Measurements from ENCODE around the gene IER2. TPM values are rescaled to one million over a fixed set of nuclear protein-coding genes. Genes with fewer than 3 reads are reported as not detected.

Gene IER2
- total RNA-seq: 10.7 and 14.6 TPM in 2 replicates

GRCh38 chr19:13150187-13150930, at the start of gene IER2, which contains the start of gene STX10:
TSS of gene IER2 (plus strand) at chr19:13150411. CDS start at chr19:13153187, 2,776 bp downstream.
TSS of gene STX10 (minus strand) at chr19:13150375. CDS start at chr19:13150173, 202 bp downstream.

GRCh38 chr19:13102666-13103580, 47.3 kb upstream of the IER2 start, which contains the start of gene LYL1:
TSS of gene LYL1 (minus strand) at chr19:13102858. CDS start at chr19:13101171, 1,687 bp downstream.

GRCh38 chr19:13116282-13117175, 33.7 kb upstream of the IER2 start, which contains the start of gene TRMT1:
TSS of gene TRMT1 (minus strand) at chr19:13116740. CDS start at chr19:13116399, 341 bp downstream.

GRCh38 chr19:13117772-13118423, 32.3 kb upstream of the IER2 start, which contains the start of gene NACC1:
TSS of gene NACC1 (plus strand) at chr19:13118264. CDS start at chr19:13135208, 16,944 bp downstream.

Other genes with a start within 250 kb of the IER2 start
- gene SYCE2, start 231.1 kb upstream of the IER2 start, total RNA-seq: not detected in 2 replicates
- gene FARSA, start 216.7 kb upstream of the IER2 start, total RNA-seq: 52.6 and 95.9 TPM in 2 replicates
- 1,991 and 2,815 TPM in 2 replicates for gene CALR, start 211.8 kb upstream of the IER2 start, total RNA-seq
- 52.6 and 88.1 TPM in 2 replicates for gene RAD23A, start 204.5 kb upstream of the IER2 start, total RNA-seq
- gene GADD45GIP1, start 193.2 kb upstream of the IER2 start, total RNA-seq: 12.6 and 13.4 TPM in 2 replicates
- not detected in 2 replicates for gene DAND5, start 180.8 kb upstream of the IER2 start, total RNA-seq
- 29.7 and 62.5 TPM in 2 replicates for gene NFIX, start 154.9 kb upstream of the IER2 start, total RNA-seq
- 3.8 and 5.0 TPM in 2 replicates for gene LYL1, start 47.6 kb upstream of the IER2 start, total RNA-seq
- gene TRMT1, start 33.7 kb upstream of the IER2 start, total RNA-seq: 27.9 and 48.8 TPM in 2 replicates
- gene NACC1, start 32.1 kb upstream of the IER2 start, total RNA-seq: 40.1 and 147 TPM in 2 replicates
- gene STX10, start within 50 bp of the IER2 start, total RNA-seq: 49.3 and 73.0 TPM in 2 replicates